ENCODE data around the gene GNG12. TPM values are rescaled to one million over a fixed set of nuclear protein-coding genes. Genes with fewer than 3 reads are reported as not detected.
A peak's percentile ranks its signal among the peaks of the same experiment; 100 is the strongest.

Gene GNG12
- total and polyA plus RNA-seq, 4 donors: 84.9 to 175 (median 110) TPM

- ATAC-seq (ENCODE audit: low FRiP score) (no peak), DNase-seq (no peak)
- peaks cover 11 to 24% of the 10 kb centered on the region in 2 donors for H3K4me1 ChIP-seq (ENCODE audit: control insufficient read depth in 1 of 2, insufficient read depth in 2 of 2, low read length in 2 of 2)
- no peaks in the 10 kb centered on the region for H3K27me3 ChIP-seq (ENCODE audit: control insufficient read depth in 1 of 2, insufficient read depth in 2 of 2, low read length in 1 of 2)
- H3K27ac ChIP-seq (ENCODE audit: low read depth in 1 of 2, low read length in 2 of 2): peak overlapping the region; percentile 61 to 98
- no peaks in the 10 kb centered on the region for H3K36me3 ChIP-seq (ENCODE audit: control insufficient read depth in 1 of 2, insufficient read depth in 2 of 2, low read length in 1 of 2)
- H3K9me3 ChIP-seq (ENCODE audit: control insufficient read depth, low read length): no peaks in the 10 kb centered on the region
- WGBS, 2 donors: 63 to 67% methylated on average over 7 of the region's 7 CpGs
- intact Hi-C loops (cut with DNase I): loop anchor here in 1 of 2 donors (5.0 kb wide), 1 partner anchor 39 kb away; no protein-coding TSS in a partner anchor
- no peak overlapping the region for H3K4me3 ChIP-seq (ENCODE audit: low read length in 2 of 2)
Observed at GRCh38 chr1:67816095-67816475, 17.2 kb downstream of the GNG12 start.

GRCh38 chr1:67815303-67816094 is 17.8 kb downstream of the GNG12 start:
- ATAC-seq (ENCODE audit: low FRiP score) (peak; percentile 51), DNase-seq (peak; percentile 58 to 76)
- Histone ChIP-seq H3K27ac (ENCODE audit: low read depth in 1 of 2, low read length in 2 of 2) (peak overlapping the region; percentile 61 to 98), H3K36me3 (ENCODE audit: control insufficient read depth in 1 of 2, insufficient read depth in 2 of 2, low read length in 1 of 2) (no peaks in the 10 kb centered on the region), H3K4me1 (ENCODE audit: control insufficient read depth in 1 of 2, insufficient read depth in 2 of 2, low read length in 2 of 2) (peaks cover 11 to 24% of the 10 kb centered on the region in 2 donors), H3K9me3 (ENCODE audit: control insufficient read depth, low read length) (no peaks in the 10 kb centered on the region), H3K27me3 (ENCODE audit: control insufficient read depth in 1 of 2, insufficient read depth in 2 of 2, low read length in 1 of 2) (no peaks in the 10 kb centered on the region), H3K4me3 (ENCODE audit: low read length in 2 of 2) (no peak overlapping the region)
- 18 to 23% methylated on average over 17 of the region's 17 CpGs for WGBS, 2 donors
- intact Hi-C loops (cut with DNase I): loop anchor here in 1 of 2 donors (5.0 kb wide), 1 partner anchor 38 kb away; no protein-coding TSS in a partner anchor

GRCh38 chr1:67814121-67814772 is 19.0 kb downstream of the GNG12 start:
- H3K27me3 ChIP-seq (ENCODE audit: control insufficient read depth in 1 of 2, insufficient read depth in 2 of 2, low read length in 1 of 2): no peaks in the 10 kb centered on the region
- no peaks in the 10 kb centered on the region for H3K36me3 ChIP-seq (ENCODE audit: control insufficient read depth in 1 of 2, insufficient read depth in 2 of 2, low read length in 1 of 2)
- no peaks in the 10 kb centered on the region for H3K9me3 ChIP-seq (ENCODE audit: control insufficient read depth, low read length)
- DNase-seq (no peak), ATAC-seq (ENCODE audit: low FRiP score) (peak; percentile 53)
- WGBS, 2 donors: 2 to 4% methylated on average over 3 of the region's 3 CpGs
- intact Hi-C loops (cut with DNase I): loop anchor here in 1 of 2 donors (1.0 kb wide), 1 partner anchor 19 kb away; no protein-coding TSS in a partner anchor
- H3K27ac ChIP-seq (ENCODE audit: low read depth in 1 of 2, low read length in 2 of 2): peak overlapping the region; percentile 53 to 61
- no peak overlapping the region for H3K4me3 ChIP-seq (ENCODE audit: low read length in 2 of 2)
- peaks cover 11 to 19% of the 10 kb centered on the region in 2 donors for H3K4me1 ChIP-seq (ENCODE audit: control insufficient read depth in 1 of 2, insufficient read depth in 2 of 2, low read length in 2 of 2)

- WGBS, 2 donors: 78 to 85% methylated on average over 2 of the region's 2 CpGs
- DNase-seq (no peak), ATAC-seq (ENCODE audit: low FRiP score) (no peak)
- H3K4me3 ChIP-seq (ENCODE audit: low read length in 2 of 2): no peak overlapping the region
- H3K27me3 ChIP-seq (ENCODE audit: control insufficient read depth in 1 of 2, insufficient read depth in 2 of 2, low read length in 1 of 2): no peaks in the 10 kb centered on the region
- no peaks in the 10 kb centered on the region for H3K36me3 ChIP-seq (ENCODE audit: control insufficient read depth in 1 of 2, insufficient read depth in 2 of 2, low read length in 1 of 2)
- peaks cover 11 to 14% of the 10 kb centered on the region in 2 donors for H3K4me1 ChIP-seq (ENCODE audit: control insufficient read depth in 1 of 2, insufficient read depth in 2 of 2, low read length in 2 of 2)
- H3K9me3 ChIP-seq (ENCODE audit: control insufficient read depth, low read length): no peaks in the 10 kb centered on the region
- intact Hi-C loops (cut with DNase I): no loop called here
- peak overlapping the region; percentile 49 to 90 for H3K27ac ChIP-seq (ENCODE audit: low read depth in 1 of 2, low read length in 2 of 2)
Observed at GRCh38 chr1:67812226-67812625, 21.0 kb downstream of the GNG12 start.

GRCh38 chr1:67811781-67812180 is 21.5 kb downstream of the GNG12 start:
- WGBS, 2 donors: 41 to 50% methylated on average over 1 of the region's 1 CpG
- no peaks in the 10 kb centered on the region for H3K9me3 ChIP-seq (ENCODE audit: control insufficient read depth, low read length)
- no peak overlapping the region for H3K4me3 ChIP-seq (ENCODE audit: low read length in 2 of 2)
- ATAC-seq (ENCODE audit: low FRiP score) (no peak), DNase-seq (no peak)
- no peaks in the 10 kb centered on the region for H3K36me3 ChIP-seq (ENCODE audit: control insufficient read depth in 1 of 2, insufficient read depth in 2 of 2, low read length in 1 of 2)
- H3K27me3 ChIP-seq (ENCODE audit: control insufficient read depth in 1 of 2, insufficient read depth in 2 of 2, low read length in 1 of 2): no peaks in the 10 kb centered on the region
- intact Hi-C loops (cut with DNase I): no loop called here
- peak overlapping the region in 1 of 2 donors; percentile 90 for H3K27ac ChIP-seq (ENCODE audit: low read depth in 1 of 2, low read length in 2 of 2)
- peaks cover 11 to 13% of the 10 kb centered on the region in 2 donors for H3K4me1 ChIP-seq (ENCODE audit: control insufficient read depth in 1 of 2, insufficient read depth in 2 of 2, low read length in 2 of 2)

GRCh38 chr1:67809887-67810286 is 23.4 kb downstream of the GNG12 start:
- DNase-seq: no peak
- intact Hi-C loops (cut with DNase I): no loop called here
- no peak overlapping the region for H3K4me3 ChIP-seq (ENCODE audit: low read length in 2 of 2)
- no peaks in the 10 kb centered on the region for H3K27me3 ChIP-seq (ENCODE audit: control insufficient read depth in 1 of 2, insufficient read depth in 2 of 2, low read length in 1 of 2)
- no peak overlapping the region for H3K27ac ChIP-seq (ENCODE audit: low read depth in 1 of 2, low read length in 2 of 2)
- 90 to 92% methylated on average over 4 of the region's 4 CpGs for WGBS, 2 donors
- peaks cover 7 to 12% of the 10 kb centered on the region in 2 donors for H3K4me1 ChIP-seq (ENCODE audit: control insufficient read depth in 1 of 2, insufficient read depth in 2 of 2, low read length in 2 of 2)
- no peaks in the 10 kb centered on the region for H3K9me3 ChIP-seq (ENCODE audit: control insufficient read depth, low read length)
- ATAC-seq (ENCODE audit: low FRiP score): no peak
- H3K36me3 ChIP-seq (ENCODE audit: control insufficient read depth in 1 of 2, insufficient read depth in 2 of 2, low read length in 1 of 2): no peaks in the 10 kb centered on the region

- Histone ChIP-seq H3K36me3 (ENCODE audit: control insufficient read depth in 1 of 2, insufficient read depth in 2 of 2, low read length in 1 of 2) (no peaks in the 10 kb centered on the region), H3K9me3 (ENCODE audit: control insufficient read depth, low read length) (no peaks in the 10 kb centered on the region), H3K27me3 (ENCODE audit: control insufficient read depth in 1 of 2, insufficient read depth in 2 of 2, low read length in 1 of 2) (no peaks in the 10 kb centered on the region), H3K4me3 (ENCODE audit: low read length in 2 of 2) (no peak overlapping the region), H3K27ac (ENCODE audit: low read depth in 1 of 2, low read length in 2 of 2) (no peak overlapping the region), H3K4me1 (ENCODE audit: control insufficient read depth in 1 of 2, insufficient read depth in 2 of 2, low read length in 2 of 2) (peaks cover 11 to 14% of the 10 kb centered on the region in 2 donors)
- ATAC-seq (ENCODE audit: low FRiP score): no peak
- no peak for DNase-seq
- intact Hi-C loops (cut with DNase I): no loop called here
Observed at GRCh38 chr1:67807282-67807681, 26.0 kb downstream of the GNG12 start.

GRCh38 chr1:67804710-67805109 is 28.6 kb downstream of the GNG12 start:
- Histone ChIP-seq H3K27ac (ENCODE audit: low read depth in 1 of 2, low read length in 2 of 2) (peak overlapping the region in 1 of 2 donors; percentile 17), H3K9me3 (ENCODE audit: control insufficient read depth, low read length) (no peaks in the 10 kb centered on the region), H3K36me3 (ENCODE audit: control insufficient read depth in 1 of 2, insufficient read depth in 2 of 2, low read length in 1 of 2) (no peaks in the 10 kb centered on the region), H3K27me3 (ENCODE audit: control insufficient read depth in 1 of 2, insufficient read depth in 2 of 2, low read length in 1 of 2) (no peaks in the 10 kb centered on the region), H3K4me3 (ENCODE audit: low read length in 2 of 2) (no peak overlapping the region), H3K4me1 (ENCODE audit: control insufficient read depth in 1 of 2, insufficient read depth in 2 of 2, low read length in 2 of 2) (peaks cover 10 to 11% of the 10 kb centered on the region in 2 donors)
- intact Hi-C loops (cut with DNase I): no loop called here
- DNase-seq (no peak), ATAC-seq (ENCODE audit: low FRiP score) (no peak)
- WGBS, 2 donors: 16 to 25% methylated on average over 2 of the region's 2 CpGs
